ENCODE measurements around the gene ZFYVE28. TPM values are rescaled to one million over a fixed set of nuclear protein-coding genes. Genes with fewer than 3 reads are reported as not detected.

The ZFYVE28 gene
- total RNA-seq, 1 experiment from 2014 or later: 19.2 TPM

DNA sequence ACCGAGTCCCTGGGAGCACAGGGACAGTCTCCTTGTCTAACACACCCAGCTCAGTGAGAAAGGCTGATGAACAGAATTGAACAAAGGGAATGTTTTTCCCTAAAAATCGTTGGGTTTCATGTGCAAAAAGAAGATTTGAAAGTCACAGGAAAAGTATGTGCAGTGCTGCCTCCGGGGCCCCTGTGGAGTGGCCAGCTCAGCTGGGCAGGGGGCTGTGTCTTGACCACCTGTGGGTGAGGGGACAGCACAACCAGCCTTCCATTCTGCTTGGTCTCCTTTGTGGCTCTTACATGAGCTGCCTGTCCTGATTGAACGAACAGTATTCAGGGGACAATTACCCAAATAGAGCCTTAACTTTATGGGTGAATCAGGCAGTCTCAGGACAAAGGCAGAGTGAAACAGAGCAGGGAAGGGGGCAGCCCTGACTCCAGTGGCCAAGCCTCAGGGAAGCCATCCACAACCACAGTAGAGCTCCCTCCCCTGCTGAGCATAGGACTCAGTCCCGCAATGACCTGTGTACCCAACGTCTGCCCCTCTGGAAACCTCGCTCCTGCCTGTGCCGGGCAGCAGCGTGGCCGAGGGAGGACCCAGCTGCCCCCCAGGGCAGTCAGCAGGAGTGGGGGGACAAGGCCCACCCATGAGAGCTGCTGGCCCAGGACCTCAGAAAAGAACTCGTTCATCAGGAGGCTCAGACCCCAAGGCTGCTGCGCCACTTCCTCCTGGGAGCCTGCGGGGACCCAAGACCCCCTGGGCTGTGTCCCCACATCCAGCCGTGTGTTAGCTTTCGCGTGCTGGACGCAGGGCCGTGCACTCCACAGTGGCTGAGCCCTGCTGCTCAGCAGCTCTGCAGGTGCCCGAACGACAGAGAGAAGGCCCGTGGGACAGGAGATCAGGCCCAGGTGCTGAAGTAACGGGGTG is 96.9 kb downstream of the ZFYVE28 start:
- POLR2A ChIA-PET: no interaction called here
- no peak for ATAC-seq

More for the DNA sequence above, 96.9 kb downstream of the ZFYVE28 start:
- Histone ChIP-seq H4K20me1 (ENCODE audit: insufficient read depth) (no peaks in the 10 kb centered on the region), H3K4me3 (replicated peaks in 1 of 2; ENCODE audit: low read depth in 1 of 2, low read length in 2 of 2) (no peak overlapping the region), H3K9ac (ENCODE audit: low read length) (no peak overlapping the region), H3K27ac (ENCODE audit: low read depth, low read length) (no peak overlapping the region), H2AFZ (ENCODE audit: low read depth, low read length, poor library complexity, severe bottlenecking) (no peak overlapping the region), H3K9me3 (ENCODE audit: control insufficient read depth in 1 of 2, insufficient read depth in 1 of 2, low read depth in 1 of 2, low read length in 2 of 2) (0 out of 4 replicates have a peak, but pooled peaks cover 0 to 4% of the 10 kb centered on the region in 2 experiments), H3K27me3 (ENCODE audit: insufficient read depth, low read length) (no peaks in the 10 kb centered on the region), H3K36me3 (ENCODE audit: control insufficient read depth in 1 of 2, insufficient read depth in 2 of 2, low read length in 2 of 2) (no peaks in the 10 kb centered on the region), H3K4me1 (ENCODE audit: control insufficient read depth in 1 of 2, insufficient read depth in 2 of 2, low read length in 2 of 2) (no peaks in the 10 kb centered on the region), H3K9me2 (ENCODE audit: insufficient read depth) (no peaks in the 10 kb centered on the region), H3K4me2 (ENCODE audit: low read length) (no peak overlapping the region), H3K79me2 (ENCODE audit: insufficient read depth, low read length) (no peaks in the 10 kb centered on the region)
- CTCF ChIA-PET: no interaction called here
- intact Hi-C loops (cut with micrococcal nuclease): no loop called here
- TF ChIP-seq ATF3 (IDR thresholded peaks at IDR 0.05): no peak
- no peak for TF ChIP-seq CTCF (IDR thresholded peaks at IDR 0.05 in 2 of 3, conservative IDR thresholded peaks at IDR 0.05 in 1 of 3; ENCODE audit: borderline replicate concordance in 1 of 3, insufficient read depth in 1 of 3, low read depth in 2 of 3, low read length in 2 of 3)
- TF ChIP-seq CBX3 (IDR thresholded peaks at IDR 0.05; ENCODE audit: low read depth): no peak
- TF ChIP-seq SRF (IDR thresholded peaks at IDR 0.05; ENCODE audit: low read depth): no peak
- TF ChIP-seq POLR2A (IDR thresholded peaks at IDR 0.05; ENCODE audit: borderline replicate concordance, extremely low read depth, insufficient read depth, insufficient read length): no peak
- no peak for TF ChIP-seq ELF1 (IDR thresholded peaks at IDR 0.05; ENCODE audit: borderline replicate concordance, low read depth)
- TF ChIP-seq EZH2phosphoT487 (IDR thresholded peaks at IDR 0.05; ENCODE audit: borderline replicate concordance): no peak
- RAD21 ChIA-PET (ENCODE audit: low non-redundant PET in 1 of 2, low total read pairs in 2 of 2, uncharacterized antibody in 2 of 2, unreplicated experiment in 2 of 2): no interaction called here
- no TSS peak for BruUV-seq (replicated peaks)
- DNase-seq (ENCODE audit: low read depth, low spot score): no peak

Data from HCT116 (cell line).